Mammary microvascular endothelial cell (primary cell): ENCODE results near the gene DNAJC19. TPM values are rescaled to one million over a fixed set of nuclear protein-coding genes. Genes with fewer than 3 reads are reported as not detected.

ENCODE experiments used
- total RNA-seq: library from RNA; depleted of rRNA; stranded (reverse); fragments of >200 nt; gene quantifications from 2 replicates; pipeline ENCODE4 v1.2.3, GENCODE V29; 2015

DNAJC19 gene
- 28.5 TPM in 2 replicates for total RNA-seq

GRCh38 chr3:180989291-180990163, at the start of gene DNAJC19:
Gene DNAJC19 (minus strand): TSS chr3:180989736. CDS start chr3:180989602, 134 bp downstream.

Other genes with a start within 250 kb of the DNAJC19 start
- 93.1 and 104 TPM in 2 replicates for gene FXR1, start 77.1 kb downstream of the DNAJC19 start, total RNA-seq